Measurements from ENCODE around the gene PNPLA6. TPM values are rescaled to one million over a fixed set of nuclear protein-coding genes. Genes with fewer than 3 reads are reported as not detected.

The PNPLA6 gene
- total and polyA plus RNA-seq, 2 experiments from 2014 or later, result 65.0 to 86.6 TPM

GRCh38 chr19:7542556-7543348, 7.2 kb downstream of the PNPLA6 start:
- no peak for TF ChIP-seq EZH2phosphoT487 (IDR thresholded peaks at IDR 0.05; ENCODE audit: insufficient read depth, low read depth)
- TF ChIP-seq EZH2 (IDR thresholded peaks at IDR 0.05; ENCODE audit: insufficient read depth, poor library complexity, severe bottlenecking), result no peak
- Histone ChIP-seq H3K27ac (no peak overlapping the region), H3K4me3 (no peak overlapping the region), H3K9me2 (ENCODE audit: insufficient read depth) (no peaks in the 10 kb centered on the region), H3F3A (ENCODE audit: insufficient read depth) (no peaks in the 10 kb centered on the region), H3K4me1 (ENCODE audit: insufficient read depth) (no peaks in the 10 kb centered on the region), H2AFZ (no peak overlapping the region), H3K9me3 (ENCODE audit: low read depth) (no peaks in the 10 kb centered on the region), H3K4me2 (ENCODE audit: unreplicated experiment) (no peak overlapping the region), H3K27me3 (replicated peaks; ENCODE audit: insufficient read depth) (no peaks in the 10 kb centered on the region), H3K36me3 (ENCODE audit: low read depth) (peaks cover 6% of the 10 kb centered on the region; the same call in 1 of the 2 replicates), H3K9ac (no peak overlapping the region), H4K20me1 (ENCODE audit: insufficient read depth) (no peaks in the 10 kb centered on the region), H3K79me2 (ENCODE audit: insufficient read depth) (no peaks in the 10 kb centered on the region)
- in situ Hi-C loops (cut with MboI), result no loop called here
- 98 to 99% methylated on average over 20 to 23 of the region's 24 CpGs for WGBS, 2 experiments (ENCODE audit: low coverage in 1 of 2, low lambda C conversion rate in 2 of 2, missing lambda C conversion rate in 2 of 2)
- no peak for DNase-seq

- TF ChIP-seq EZH2phosphoT487 (IDR thresholded peaks at IDR 0.05; ENCODE audit: insufficient read depth, low read depth), result no peak
- Histone ChIP-seq H3F3A (ENCODE audit: insufficient read depth) (no peaks in the 10 kb centered on the region), H3K4me1 (ENCODE audit: insufficient read depth) (no peaks in the 10 kb centered on the region), H4K20me1 (ENCODE audit: insufficient read depth) (no peaks in the 10 kb centered on the region), H3K79me2 (ENCODE audit: insufficient read depth) (no peaks in the 10 kb centered on the region), H3K9me3 (ENCODE audit: low read depth) (no peaks in the 10 kb centered on the region), H3K27me3 (replicated peaks; ENCODE audit: insufficient read depth) (no peaks in the 10 kb centered on the region), H3K9me2 (ENCODE audit: insufficient read depth) (no peaks in the 10 kb centered on the region), H2AFZ (no peak overlapping the region), H3K9ac (no peak overlapping the region), H3K4me2 (ENCODE audit: unreplicated experiment) (no peak overlapping the region), H3K36me3 (ENCODE audit: low read depth) (no peaks in the 10 kb centered on the region), H3K4me3 (no peak overlapping the region), H3K27ac (no peak overlapping the region)
- 79 to 93% methylated on average over 3 of the region's 3 CpGs for WGBS, 2 experiments (ENCODE audit: low coverage in 1 of 2, low lambda C conversion rate in 2 of 2, missing lambda C conversion rate in 2 of 2)
- in situ Hi-C loops (cut with MboI), result no loop called here
- no peak for DNase-seq
Observed at GRCh38 chr19:7544626-7545025, 9.1 kb downstream of the PNPLA6 start.

GRCh38 chr19:7545300-7545699, 9.8 kb downstream of the PNPLA6 start:
- 94 to 95% methylated on average over 8 of the region's 8 CpGs for WGBS, 2 experiments (ENCODE audit: low coverage in 1 of 2, low lambda C conversion rate in 2 of 2, missing lambda C conversion rate in 2 of 2)
- H3K9ac ChIP-seq, result no peak overlapping the region

GRCh38 chr19:7545904-7546303, 10.4 kb downstream of the PNPLA6 start:
- in situ Hi-C loops (cut with MboI), result no loop called here
- no peaks in the 10 kb centered on the region for H3F3A ChIP-seq (ENCODE audit: insufficient read depth)
- no peaks in the 10 kb centered on the region for H4K20me1 ChIP-seq (ENCODE audit: insufficient read depth)
- H3K4me2 ChIP-seq (ENCODE audit: unreplicated experiment), result no peak overlapping the region
- no peak overlapping the region for H2AFZ ChIP-seq
- no peak overlapping the region for H3K9ac ChIP-seq
- 0 out of 2 replicates have a peak, but pooled peaks cover 4% of the 10 kb centered on the region for H3K36me3 ChIP-seq (ENCODE audit: low read depth)
- H3K4me3 ChIP-seq, result no peak overlapping the region
- H3K27me3 ChIP-seq (replicated peaks; ENCODE audit: insufficient read depth), result no peaks in the 10 kb centered on the region
- no peak overlapping the region for H3K27ac ChIP-seq
- no peaks in the 10 kb centered on the region for H3K9me2 ChIP-seq (ENCODE audit: insufficient read depth)
- no peak for DNase-seq
- H3K4me1 ChIP-seq (ENCODE audit: insufficient read depth), result no peaks in the 10 kb centered on the region
- H3K79me2 ChIP-seq (ENCODE audit: insufficient read depth), result no peaks in the 10 kb centered on the region
- no peaks in the 10 kb centered on the region for H3K9me3 ChIP-seq (ENCODE audit: low read depth)
- WGBS, 2 experiments (ENCODE audit: low coverage in 1 of 2, low lambda C conversion rate in 2 of 2, missing lambda C conversion rate in 2 of 2), result 27 to 52% methylated on average over 1 of the region's 1 CpG
- no peak for TF ChIP-seq EZH2phosphoT487 (IDR thresholded peaks at IDR 0.05; ENCODE audit: insufficient read depth, low read depth)
- TF ChIP-seq EZH2 (IDR thresholded peaks at IDR 0.05; ENCODE audit: insufficient read depth, poor library complexity, severe bottlenecking), result no peak

More at GRCh38 chr19:7545300-7545699, 9.8 kb downstream of the PNPLA6 start:
- Histone ChIP-seq H3K9me2 (ENCODE audit: insufficient read depth) (no peaks in the 10 kb centered on the region), H3K4me1 (ENCODE audit: insufficient read depth) (no peaks in the 10 kb centered on the region), H3K27ac (no peak overlapping the region), H3K79me2 (ENCODE audit: insufficient read depth) (no peaks in the 10 kb centered on the region), H3F3A (ENCODE audit: insufficient read depth) (no peaks in the 10 kb centered on the region), H3K27me3 (replicated peaks; ENCODE audit: insufficient read depth) (no peaks in the 10 kb centered on the region), H3K4me3 (no peak overlapping the region), H3K36me3 (ENCODE audit: low read depth) (no peaks in the 10 kb centered on the region), H3K9me3 (ENCODE audit: low read depth) (no peaks in the 10 kb centered on the region), H2AFZ (no peak overlapping the region), H4K20me1 (ENCODE audit: insufficient read depth) (no peaks in the 10 kb centered on the region), H3K4me2 (ENCODE audit: unreplicated experiment) (no peak overlapping the region)
- DNase-seq, result no peak
- no peak for TF ChIP-seq EZH2 (IDR thresholded peaks at IDR 0.05; ENCODE audit: insufficient read depth, poor library complexity, severe bottlenecking)
- no peak for TF ChIP-seq EZH2phosphoT487 (IDR thresholded peaks at IDR 0.05; ENCODE audit: insufficient read depth, low read depth)
- in situ Hi-C loops (cut with MboI), result no loop called here

Measured in GM23248 (cell line).